GM23338 (cell line): ENCODE data around the gene NDUFB4. TPM values are rescaled to one million over a fixed set of nuclear protein-coding genes. Genes with fewer than 3 reads are reported as not detected.

ENCODE experiments used
- ATAC-seq: fragments of 200-7000 bp; cut with Tn5 transposase; 3 replicates; pipeline ENCODE4 v1.9.1; 2020
- DNase-seq: peaks from one replicate; pipeline ENCODE4 v3.0.0-alpha.2; 2015; ENCODE audit warnings: low spot score
- H2AFZ ChIP-seq: fragments of 200-600 bp; sonication (generic); 2 replicates; pipeline ENCODE4 v1.8.0; 2016; ENCODE audit warnings: antibody characterized with exemption, mild to moderate bottlenecking, moderate library complexity
- H3F3A ChIP-seq: fragments of 200-600 bp; sonication (generic); replicated peaks from 2 replicates; pipeline ENCODE4 v1.8.0; 2017; ENCODE audit warnings: antibody characterized with exemption, mixed run types, low read depth
- H3K27ac ChIP-seq: fragments of 200-600 bp; sonication (generic); 2 replicates; pipeline ENCODE4 v1.6.1; 2016; ENCODE audit warnings: low read depth
- H3K27me3 ChIP-seq: fragments of 200-600 bp; sonication (generic); 2 replicates; pipeline ENCODE4 v1.8.0; 2016; ENCODE audit warnings: mild to moderate bottlenecking, mixed run types, moderate library complexity; ENCODE audit not compliant: insufficient read depth
- H3K36me3 ChIP-seq: fragments of 200-600 bp; sonication (generic); 2 replicates; pipeline ENCODE4 v1.8.0; 2016; ENCODE audit warnings: mild to moderate bottlenecking; ENCODE audit not compliant: insufficient read depth
- H3K4me1 ChIP-seq: fragments of 200-600 bp; sonication (generic); 2 replicates; pipeline ENCODE4 v1.8.0; 2016; ENCODE audit warnings: mild to moderate bottlenecking, moderate library complexity; ENCODE audit not compliant: insufficient read depth
- H3K4me2 ChIP-seq: fragments of 200-600 bp; sonication (generic); 2 replicates; pipeline ENCODE4 v1.7.1; 2017; ENCODE audit warnings: mixed run types
- H3K4me3 ChIP-seq: fragments of 200-600 bp; sonication (generic); 2 replicates; pipeline ENCODE4 v1.6.1; 2016; ENCODE audit warnings: mixed run types
- H3K79me2 ChIP-seq: fragments of 200-600 bp; sonication (generic); replicated peaks from 2 replicates; pipeline ENCODE4 v1.8.0; 2017; ENCODE audit warnings: mild to moderate bottlenecking; ENCODE audit not compliant: insufficient read depth
- H3K9me2 ChIP-seq: fragments of 200-600 bp; sonication (generic); 2 replicates; pipeline ENCODE4 v1.8.0; 2017; ENCODE audit not compliant: insufficient read depth
- H4K20me1 ChIP-seq: fragments of 200-600 bp; sonication (generic); replicated peaks from 2 replicates; pipeline ENCODE4 v1.8.0; 2017; ENCODE audit warnings: mild to moderate bottlenecking; ENCODE audit not compliant: insufficient read depth
- H3K27ac Mint-ChIP-seq: 2 replicates; pipeline ENCODE4 v1.8.0; 2020; ENCODE audit warnings: inconsistent platforms, mild to moderate bottlenecking, moderate library complexity, mixed read lengths
- H3K27me3 Mint-ChIP-seq: 3 replicates; pipeline ENCODE4 v1.8.0; 2022; ENCODE audit warnings: low read depth, mild to moderate bottlenecking, moderate library complexity, mixed read lengths, inconsistent platforms; ENCODE audit not compliant: insufficient read depth, poor library complexity
- H3K36me3 Mint-ChIP-seq: 3 replicates; pipeline ENCODE4 v1.8.0; 2021; ENCODE audit warnings: low read depth, mild to moderate bottlenecking, inconsistent platforms, moderate library complexity, mixed read lengths
- H3K4me1 Mint-ChIP-seq: 3 replicates; pipeline ENCODE4 v1.8.0; 2020; ENCODE audit warnings: mild to moderate bottlenecking, inconsistent platforms, mixed read lengths
- H3K4me3 Mint-ChIP-seq: 3 replicates; pipeline ENCODE4 v1.8.0; 2021; ENCODE audit warnings: moderate library complexity, mild to moderate bottlenecking, inconsistent platforms, mixed read lengths
- H3K9me3 Mint-ChIP-seq: 3 replicates; pipeline ENCODE4 v1.8.0; 2020; ENCODE audit warnings: moderate library complexity, mild to moderate bottlenecking, inconsistent platforms, mixed read lengths
- CREB1 ChIP-seq: fragments of 250-450 bp; sonication (Bioruptor Pico); IDR thresholded peaks from 2 replicates; pipeline ENCODE4 v1.5.0; 2020; ENCODE audit warnings: low read depth, mild to moderate bottlenecking, moderate library complexity
- EZH2 ChIP-seq: fragments of 200-600 bp; sonication (generic); IDR thresholded peaks from one replicate; pipeline ENCODE4 v1.8.0; 2017; ENCODE audit warnings: antibody characterized with exemption, mild to moderate bottlenecking, low read depth; ENCODE audit not compliant: unreplicated experiment
- NANOG ChIP-seq: IDR thresholded peaks from 2 replicates; pipeline ENCODE4 v1.6.1; 2016; ENCODE audit warnings: antibody characterized with exemption, borderline replicate concordance
- polyA plus RNA-seq: library from polyadenylated mRNA; unstranded; fragments of >200 nt; fragmentation: Nextera tagmentation; extraction: Ambion mirVana; gene quantifications from 2 replicates; pipeline ENCODE4 v1.2.1, GENCODE V29; 2016
- total RNA-seq: library from RNA; depleted of rRNA; stranded (reverse); fragments of >200 nt; shearing (Covaris generic); gene quantifications from 2 replicates; pipeline ENCODE4 v1.2.3, GENCODE V29; 2014
- TF ChIP-seq, protein P1 (sequence below), 2 experiments: fragments of 200-600 bp in 1 of 2; sonication (generic) in 1 of 2; conservative IDR thresholded peaks; 2 replicates each; pipeline versions ENCODE4 v1.5.1 to v1.6.1; 2016 to 2017; ENCODE audit warnings: antibody characterized with exemption in 2 of 2, low read depth in 2 of 2, mild to moderate bottlenecking in 2 of 2, moderate library complexity in 1 of 2
- TF ChIP-seq, protein P2 (sequence below): IDR thresholded peaks from 2 replicates; pipeline ENCODE4 v1.6.1; 2016; ENCODE audit warnings: antibody characterized with exemption

The NDUFB4 gene
- total and polyA plus RNA-seq, 2 experiments from 2014 or later = 199 to 716 TPM

DNA sequence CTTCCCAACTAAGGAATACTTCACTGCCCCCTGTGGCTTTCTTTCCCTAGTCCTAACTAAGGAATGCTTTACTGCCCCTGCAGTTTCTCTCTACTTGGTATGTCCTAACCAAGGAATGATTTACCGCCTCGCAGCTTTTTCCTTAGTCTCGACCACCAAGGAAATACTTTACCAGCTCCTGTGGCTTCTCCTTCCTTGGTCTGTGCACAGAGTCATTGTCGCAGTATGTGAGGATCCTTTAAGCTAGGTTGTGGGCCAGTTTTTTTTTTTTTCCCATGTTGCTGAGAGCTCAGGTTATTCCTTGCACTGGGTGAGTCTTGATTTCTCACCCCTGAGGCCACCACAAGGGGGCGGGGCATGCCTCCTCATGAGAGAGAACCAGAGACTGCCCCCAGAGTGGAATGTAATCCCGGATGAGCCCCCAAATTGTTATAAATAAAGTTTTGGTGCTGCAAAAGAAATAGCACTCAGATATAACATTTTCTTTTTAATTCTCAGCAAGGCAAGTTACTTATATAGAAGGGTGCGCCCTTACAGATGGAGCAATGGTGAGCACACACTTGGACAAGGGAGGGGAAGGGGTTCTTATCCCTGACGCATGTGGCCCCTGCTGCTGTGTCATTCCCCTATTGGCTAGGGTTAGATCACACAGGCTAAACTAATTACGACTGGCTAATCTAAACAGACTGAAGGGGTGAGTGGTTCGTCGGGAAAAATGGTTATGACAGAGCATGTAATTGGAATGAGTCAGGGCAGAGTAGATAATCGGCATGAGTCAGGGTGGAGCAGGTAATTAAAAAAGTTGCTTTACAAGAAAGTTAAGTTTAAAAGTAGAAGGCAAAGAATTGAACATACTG lies 27.0 kb downstream of the NDUFB4 start:
- Mint-ChIP-seq H3K27me3 (peaks cover 7% of the 10 kb centered on the region), H3K4me1 (0 out of 3 replicates have a peak, but pooled peaks cover 3% of the 10 kb centered on the region), H3K27ac (no peak overlapping the region), H3K9me3 (peaks cover 54% of the 10 kb centered on the region), H3K36me3 (peaks cover 44% of the 10 kb centered on the region), H3K4me3 (no peak overlapping the region; the same call in 2 of the 3 replicates)
- H3K4me2 ChIP-seq = no peak overlapping the region
- no peaks in the 10 kb centered on the region for H3K4me1 ChIP-seq
- H3K4me3 ChIP-seq = no peak overlapping the region
- ATAC-seq = no peak
- peaks cover under 1% of the 10 kb centered on the region; the same call in 1 of the 2 replicates for H3K9me2 ChIP-seq
- no peaks in the 10 kb centered on the region for H3F3A ChIP-seq
- peaks cover 12% of the 10 kb centered on the region for H3K36me3 ChIP-seq
- TF ChIP-seq, protein P1, sequence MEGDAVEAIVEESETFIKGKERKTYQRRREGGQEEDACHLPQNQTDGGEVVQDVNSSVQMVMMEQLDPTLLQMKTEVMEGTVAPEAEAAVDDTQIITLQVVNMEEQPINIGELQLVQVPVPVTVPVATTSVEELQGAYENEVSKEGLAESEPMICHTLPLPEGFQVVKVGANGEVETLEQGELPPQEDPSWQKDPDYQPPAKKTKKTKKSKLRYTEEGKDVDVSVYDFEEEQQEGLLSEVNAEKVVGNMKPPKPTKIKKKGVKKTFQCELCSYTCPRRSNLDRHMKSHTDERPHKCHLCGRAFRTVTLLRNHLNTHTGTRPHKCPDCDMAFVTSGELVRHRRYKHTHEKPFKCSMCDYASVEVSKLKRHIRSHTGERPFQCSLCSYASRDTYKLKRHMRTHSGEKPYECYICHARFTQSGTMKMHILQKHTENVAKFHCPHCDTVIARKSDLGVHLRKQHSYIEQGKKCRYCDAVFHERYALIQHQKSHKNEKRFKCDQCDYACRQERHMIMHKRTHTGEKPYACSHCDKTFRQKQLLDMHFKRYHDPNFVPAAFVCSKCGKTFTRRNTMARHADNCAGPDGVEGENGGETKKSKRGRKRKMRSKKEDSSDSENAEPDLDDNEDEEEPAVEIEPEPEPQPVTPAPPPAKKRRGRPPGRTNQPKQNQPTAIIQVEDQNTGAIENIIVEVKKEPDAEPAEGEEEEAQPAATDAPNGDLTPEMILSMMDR (conservative IDR thresholded peaks at IDR 0.05; ENCODE audit: low read depth in 2 of 2) = peak; percentile 48 to 57
- TF ChIP-seq, protein P2, sequence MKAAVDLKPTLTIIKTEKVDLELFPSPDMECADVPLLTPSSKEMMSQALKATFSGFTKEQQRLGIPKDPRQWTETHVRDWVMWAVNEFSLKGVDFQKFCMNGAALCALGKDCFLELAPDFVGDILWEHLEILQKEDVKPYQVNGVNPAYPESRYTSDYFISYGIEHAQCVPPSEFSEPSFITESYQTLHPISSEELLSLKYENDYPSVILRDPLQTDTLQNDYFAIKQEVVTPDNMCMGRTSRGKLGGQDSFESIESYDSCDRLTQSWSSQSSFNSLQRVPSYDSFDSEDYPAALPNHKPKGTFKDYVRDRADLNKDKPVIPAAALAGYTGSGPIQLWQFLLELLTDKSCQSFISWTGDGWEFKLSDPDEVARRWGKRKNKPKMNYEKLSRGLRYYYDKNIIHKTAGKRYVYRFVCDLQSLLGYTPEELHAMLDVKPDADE = no peak
- no peak for TF ChIP-seq NANOG
- H3K27me3 ChIP-seq = no peaks in the 10 kb centered on the region
- peak; percentile 82 for DNase-seq
- H4K20me1 ChIP-seq = no peaks in the 10 kb centered on the region
- no peaks in the 10 kb centered on the region for H3K79me2 ChIP-seq
- no peak overlapping the region for H3K27ac ChIP-seq
- H2AFZ ChIP-seq = no peak overlapping the region

DNA sequence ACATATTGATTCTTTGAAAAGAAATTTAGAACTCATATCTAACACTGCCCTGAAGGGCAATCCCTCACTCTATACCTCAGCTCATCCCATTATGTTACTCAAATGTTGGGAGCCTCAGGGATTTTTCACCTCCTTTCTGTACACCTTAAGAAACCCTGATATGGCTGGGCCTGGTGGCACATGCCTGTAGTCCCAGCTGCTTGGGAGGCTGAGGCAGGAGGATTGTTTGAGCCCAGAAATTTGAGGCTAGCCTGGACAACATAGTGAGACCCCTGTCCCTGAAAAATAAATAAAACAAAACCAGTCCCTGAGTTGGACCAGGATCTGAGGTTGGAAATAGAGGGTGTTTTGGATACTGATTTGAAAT lies 27.6 kb downstream of the NDUFB4 start:
- Histone ChIP-seq H3F3A (no peaks in the 10 kb centered on the region), H3K79me2 (no peaks in the 10 kb centered on the region), H2AFZ (no peak overlapping the region), H3K4me3 (no peak overlapping the region), H3K27ac (no peak overlapping the region), H3K4me1 (no peaks in the 10 kb centered on the region), H3K9me2 (peaks cover 4% of the 10 kb centered on the region; the same call in 1 of the 2 replicates), H4K20me1 (no peaks in the 10 kb centered on the region), H3K36me3 (peaks cover 12% of the 10 kb centered on the region), H3K4me2 (no peak overlapping the region), H3K27me3 (no peaks in the 10 kb centered on the region)
- no peak for ATAC-seq
- H3K9me3 Mint-ChIP-seq = peaks cover 54% of the 10 kb centered on the region
- peaks cover 7% of the 10 kb centered on the region for H3K27me3 Mint-ChIP-seq
- TF ChIP-seq EZH2 (no peak), NANOG (no peak)
- peaks cover 44% of the 10 kb centered on the region for H3K36me3 Mint-ChIP-seq
- no peak overlapping the region for H3K27ac Mint-ChIP-seq
- no peak overlapping the region for H3K4me3 Mint-ChIP-seq
- DNase-seq = no peak
- H3K4me1 Mint-ChIP-seq = 0 out of 3 replicates have a peak, but pooled peaks cover under 1% of the 10 kb centered on the region

DNA sequence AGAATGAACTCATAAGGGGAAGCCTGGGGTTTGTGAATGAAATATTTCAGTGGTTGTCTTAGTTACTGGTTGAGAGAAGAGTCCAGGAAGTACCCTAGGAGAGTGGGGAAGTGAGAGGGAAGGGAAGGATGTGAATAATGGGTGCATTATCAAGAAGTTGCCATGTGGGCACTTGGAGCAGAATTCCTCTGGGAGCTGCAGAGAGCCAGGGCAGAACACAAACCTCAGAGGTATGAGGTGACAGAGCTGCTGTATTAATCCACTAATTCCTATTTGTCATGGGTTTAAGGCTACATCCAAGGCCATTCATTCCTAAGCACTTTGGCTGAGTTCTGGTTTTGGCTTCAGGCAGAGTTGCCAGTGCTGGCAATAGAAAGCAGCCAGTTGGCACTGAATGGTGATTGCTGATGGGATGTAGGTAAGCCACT lies 29.0 kb downstream of the NDUFB4 start:
- Histone ChIP-seq H2AFZ (no peak overlapping the region), H3K79me2 (no peaks in the 10 kb centered on the region), H3K36me3 (peaks cover 12% of the 10 kb centered on the region), H3K4me1 (no peaks in the 10 kb centered on the region), H3K27ac (no peak overlapping the region), H3K9me2 (peaks cover 4% of the 10 kb centered on the region; the same call in 1 of the 2 replicates), H3K27me3 (no peaks in the 10 kb centered on the region), H4K20me1 (no peaks in the 10 kb centered on the region), H3F3A (no peaks in the 10 kb centered on the region), H3K4me3 (no peak overlapping the region), H3K4me2 (no peak overlapping the region)
- ATAC-seq (no peak), DNase-seq (no peak)
- peaks cover 48% of the 10 kb centered on the region for H3K36me3 Mint-ChIP-seq
- peaks cover 3% of the 10 kb centered on the region for H3K27me3 Mint-ChIP-seq
- no peaks in the 10 kb centered on the region for H3K4me1 Mint-ChIP-seq
- H3K9me3 Mint-ChIP-seq = peaks cover 59% of the 10 kb centered on the region
- no peak overlapping the region for H3K27ac Mint-ChIP-seq
- no peak overlapping the region for H3K4me3 Mint-ChIP-seq
- no peak for TF ChIP-seq CREB1 (CRISPR knock-in tag)
